ENCODE results near the gene IL12A. TPM values are rescaled to one million over a fixed set of nuclear protein-coding genes. Genes with fewer than 3 reads are reported as not detected.

IL12A gene
- total and polyA plus RNA-seq, 8 donors = 0.61 to 3.9 (median 2.3) TPM

GRCh38 chr3:159978918-159979703 is 9.5 kb upstream of the IL12A start:
- Histone ChIP-seq H3K36me3 (no peaks in the 10 kb centered on the region), H3K27ac (no peak overlapping the region), H3K4me1 (peaks cover 0 to 5% of the 10 kb centered on the region in 2 donors), H3K9me3 (peaks cover 0 to 4% of the 10 kb centered on the region in 2 donors), H3K4me3 (no peak overlapping the region), H3K27me3 (no peaks in the 10 kb centered on the region)
- TF ChIP-seq, protein P1, sequence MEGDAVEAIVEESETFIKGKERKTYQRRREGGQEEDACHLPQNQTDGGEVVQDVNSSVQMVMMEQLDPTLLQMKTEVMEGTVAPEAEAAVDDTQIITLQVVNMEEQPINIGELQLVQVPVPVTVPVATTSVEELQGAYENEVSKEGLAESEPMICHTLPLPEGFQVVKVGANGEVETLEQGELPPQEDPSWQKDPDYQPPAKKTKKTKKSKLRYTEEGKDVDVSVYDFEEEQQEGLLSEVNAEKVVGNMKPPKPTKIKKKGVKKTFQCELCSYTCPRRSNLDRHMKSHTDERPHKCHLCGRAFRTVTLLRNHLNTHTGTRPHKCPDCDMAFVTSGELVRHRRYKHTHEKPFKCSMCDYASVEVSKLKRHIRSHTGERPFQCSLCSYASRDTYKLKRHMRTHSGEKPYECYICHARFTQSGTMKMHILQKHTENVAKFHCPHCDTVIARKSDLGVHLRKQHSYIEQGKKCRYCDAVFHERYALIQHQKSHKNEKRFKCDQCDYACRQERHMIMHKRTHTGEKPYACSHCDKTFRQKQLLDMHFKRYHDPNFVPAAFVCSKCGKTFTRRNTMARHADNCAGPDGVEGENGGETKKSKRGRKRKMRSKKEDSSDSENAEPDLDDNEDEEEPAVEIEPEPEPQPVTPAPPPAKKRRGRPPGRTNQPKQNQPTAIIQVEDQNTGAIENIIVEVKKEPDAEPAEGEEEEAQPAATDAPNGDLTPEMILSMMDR (IDR thresholded peaks at IDR 0.05) = no peak
- intact Hi-C loops (cut with DNase I) = no loop called here
- DNase-seq (no peak), ATAC-seq (no peak)

DNA sequence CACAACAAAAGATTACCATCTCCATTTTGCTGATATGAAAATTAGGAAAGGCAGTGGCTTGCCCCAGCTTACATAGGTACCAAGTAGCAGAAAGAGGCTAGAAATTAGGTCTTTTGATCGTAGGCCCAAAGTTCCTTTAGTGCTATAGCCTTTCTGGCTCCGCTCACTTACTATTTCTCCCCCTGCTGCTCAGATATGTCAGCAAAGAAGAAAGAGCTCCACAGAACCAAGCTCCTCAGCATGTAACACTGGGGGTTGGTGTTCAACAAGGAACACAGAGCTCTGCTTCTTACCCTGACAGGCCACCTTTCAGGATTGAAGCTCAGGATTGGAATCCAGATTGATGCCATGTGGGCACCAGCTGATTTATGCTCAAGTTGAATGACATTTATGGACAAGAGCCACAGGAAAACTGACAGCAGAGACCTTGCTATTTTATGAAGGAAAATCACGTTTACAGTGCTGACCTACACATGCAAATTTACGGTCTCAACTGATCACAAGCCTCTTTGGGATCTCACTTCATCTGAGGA is 6.1 kb upstream of the IL12A start:
- Histone ChIP-seq H3K27ac (no peak overlapping the region), H3K27me3 (no peaks in the 10 kb centered on the region), H3K4me1 (no peaks in the 10 kb centered on the region), H3K36me3 (no peaks in the 10 kb centered on the region), H3K4me3 (no peak overlapping the region), H3K9me3 (peaks cover 0 to 4% of the 10 kb centered on the region in 2 donors)
- DNase-seq (no peak), ATAC-seq (no peak)
- TF ChIP-seq, protein P1 (IDR thresholded peaks at IDR 0.05) = no peak
- intact Hi-C loops (cut with DNase I) = no loop called here

- intact Hi-C loops (cut with DNase I) = no loop called here
- H3K4me3 ChIP-seq = no peak overlapping the region
- peaks cover 0 to 18% of the 10 kb centered on the region in 2 donors for H3K4me1 ChIP-seq
- no peak for ATAC-seq
- H3K9me3 ChIP-seq = no peaks in the 10 kb centered on the region
- DNase-seq = no peak
- TF ChIP-seq, protein P1 (IDR thresholded peaks at IDR 0.05) = no peak
- H3K36me3 ChIP-seq = no peaks in the 10 kb centered on the region
- no peaks in the 10 kb centered on the region for H3K27me3 ChIP-seq
- H3K27ac ChIP-seq = no peak overlapping the region
Observed at GRCh38 chr3:159987291-159987711, 1.3 kb upstream of the IL12A start.

DNA sequence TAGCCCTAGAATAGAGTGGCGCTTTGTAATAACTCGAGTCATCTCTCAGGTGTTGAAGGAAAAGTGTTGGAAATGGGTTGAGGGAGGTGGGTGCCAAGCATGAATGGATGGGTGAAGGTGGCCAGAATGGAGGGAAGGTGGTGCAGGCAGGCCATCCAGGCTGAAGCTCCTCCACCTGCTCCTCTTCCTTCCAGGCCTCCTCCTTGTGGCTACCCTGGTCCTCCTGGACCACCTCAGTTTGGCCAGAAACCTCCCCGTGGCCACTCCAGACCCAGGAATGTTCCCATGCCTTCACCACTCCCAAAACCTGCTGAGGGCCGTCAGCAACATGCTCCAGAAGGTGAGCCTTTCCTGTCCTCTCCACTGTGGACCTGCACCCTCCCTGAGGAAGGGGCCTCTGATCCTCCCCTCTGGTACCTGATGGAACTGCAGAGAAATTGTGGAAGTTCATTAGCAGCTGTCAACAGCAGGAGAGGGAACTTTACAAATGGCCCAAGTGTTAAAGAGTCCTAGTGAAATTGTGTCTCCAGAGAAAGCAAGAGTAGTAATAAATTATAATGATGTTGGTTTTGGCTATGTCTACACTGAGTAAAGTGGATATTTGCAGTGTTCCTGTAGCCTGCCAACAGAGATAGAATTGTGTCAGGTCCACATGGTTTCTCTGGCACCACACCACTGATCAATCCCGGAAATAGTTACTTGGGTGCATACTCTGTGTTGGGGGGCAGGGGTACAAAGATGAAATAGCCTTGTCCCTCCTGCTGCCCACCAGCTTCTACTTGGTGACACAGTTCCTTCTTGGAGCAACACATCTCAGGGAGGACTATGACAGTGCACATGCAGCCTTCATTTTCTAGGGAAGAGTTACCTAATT is 1.6 kb downstream of the IL12A start:
- no peak for ATAC-seq
- intact Hi-C loops (cut with DNase I) = no loop called here
- no peak for DNase-seq
- no peaks in the 10 kb centered on the region for H3K36me3 ChIP-seq
- H3K9me3 ChIP-seq = no peaks in the 10 kb centered on the region
- TF ChIP-seq, protein P1 (IDR thresholded peaks at IDR 0.05) = no peak
- H3K27ac ChIP-seq = no peak overlapping the region
- no peak overlapping the region for H3K4me3 ChIP-seq
- peaks cover 0 to 18% of the 10 kb centered on the region in 2 donors for H3K4me1 ChIP-seq
- no peaks in the 10 kb centered on the region for H3K27me3 ChIP-seq

DNA sequence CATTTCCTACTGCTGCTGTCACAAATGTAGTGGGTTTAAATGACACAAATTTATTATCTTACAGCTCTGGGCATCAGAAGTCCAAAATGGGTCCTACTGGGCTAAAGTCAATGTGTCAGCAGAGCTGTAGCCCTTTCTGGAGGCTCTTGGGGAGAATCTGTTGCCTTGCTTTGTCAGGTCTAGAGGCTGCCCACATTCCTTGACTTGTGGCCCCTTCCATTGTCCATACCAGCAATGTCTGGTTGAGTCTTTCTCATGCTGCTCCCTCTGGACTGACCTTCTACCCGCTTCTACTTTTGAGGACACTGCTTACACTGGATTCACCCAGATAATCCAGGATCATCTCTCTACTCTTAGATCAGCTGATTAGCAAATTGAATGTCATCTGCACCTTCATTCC is 3.0 kb downstream of the IL12A start:
- H3K9me3 ChIP-seq = no peaks in the 10 kb centered on the region
- TF ChIP-seq, protein P1 (IDR thresholded peaks at IDR 0.05) = no peak

More for the DNA sequence above, 3.0 kb downstream of the IL12A start:
- no peak overlapping the region for H3K4me3 ChIP-seq
- H3K27me3 ChIP-seq = no peaks in the 10 kb centered on the region
- no peak for ATAC-seq
- DNase-seq = no peak
- peaks cover 0 to 18% of the 10 kb centered on the region in 2 donors for H3K4me1 ChIP-seq
- no peaks in the 10 kb centered on the region for H3K36me3 ChIP-seq
- intact Hi-C loops (cut with DNase I) = no loop called here
- no peak overlapping the region for H3K27ac ChIP-seq

Data from left lung (tissue), 10 donors.